ENCODE data around the gene NGF.

- TF ChIP-seq CTCF (IDR thresholded peaks at IDR 0.05): no peak
- no peak for TF ChIP-seq EZH2 (IDR thresholded peaks at IDR 0.05; ENCODE audit: borderline replicate concordance, insufficient read depth, low read depth, low read length, poor library complexity, severe bottlenecking)
Measured at GRCh38 chr1:115241309-115241708, 96.7 kb downstream of the NGF start.
